HG03521 (cell line): ENCODE results near the gene CREBBP.
"Not testable (repeated sequence)": the region's sequence is repeated elsewhere in the genome, so short reads cannot be mapped to it uniquely, and the experiment has no call there.

Experiments
- ATAC-seq: cut with Tn5 transposase; IDR thresholded peaks from one replicate; pipeline ENCODE4 v1.9.1; 2021; ENCODE audit warnings: mild to moderate bottlenecking, moderate library complexity; ENCODE audit not compliant: unreplicated experiment

CREBBP gene

DNA sequence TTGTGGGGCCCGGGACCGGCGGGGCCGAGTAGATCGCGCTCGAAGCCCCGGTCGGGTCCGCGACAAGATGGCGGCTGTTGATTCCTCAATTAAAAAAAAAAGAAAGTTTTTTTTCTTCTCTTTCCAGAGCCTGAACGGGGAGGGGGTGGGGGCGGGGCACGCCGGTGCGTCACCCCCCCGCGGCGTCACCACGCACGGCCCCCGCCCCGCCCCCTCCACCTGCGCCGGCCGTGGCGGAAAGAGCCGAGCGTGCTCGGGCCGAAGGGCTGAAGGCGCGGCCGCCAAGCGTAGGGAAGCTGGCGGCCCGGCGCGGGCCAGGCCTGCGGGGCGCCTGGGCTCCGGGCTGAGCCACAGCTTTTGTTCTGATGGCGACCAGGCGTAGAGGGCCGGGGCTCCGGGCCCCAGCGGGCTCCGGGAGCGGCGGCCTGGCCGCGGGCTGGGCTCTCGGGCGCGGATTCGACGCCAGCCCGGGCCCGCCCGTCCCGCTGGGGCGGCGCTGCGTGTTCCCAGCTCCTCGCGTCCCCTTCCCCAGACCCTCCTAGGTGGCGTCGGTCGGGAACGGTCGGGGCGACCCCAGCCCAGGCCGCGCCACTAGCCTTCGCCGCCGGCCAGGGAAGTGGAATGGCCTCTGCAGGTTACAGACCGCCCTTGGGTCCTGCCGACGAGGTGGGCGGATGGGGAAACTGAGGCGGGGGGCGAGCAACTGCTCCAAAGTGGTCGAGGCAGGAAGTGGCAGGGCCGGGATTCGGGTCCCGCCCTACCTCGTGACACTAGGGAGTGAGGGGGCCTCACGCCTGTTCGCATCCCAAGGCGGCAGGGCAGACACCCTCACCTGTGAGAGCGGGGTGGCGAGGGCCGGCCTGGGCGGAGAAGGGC, at the start of gene CREBBP:
Gene CREBBP (minus strand): TSS at position 91 of the 876 bp plus-strand sequence. CDS start 797 bp downstream, outside the sequence.
- ATAC-seq, result peak; percentile 75

DNA sequence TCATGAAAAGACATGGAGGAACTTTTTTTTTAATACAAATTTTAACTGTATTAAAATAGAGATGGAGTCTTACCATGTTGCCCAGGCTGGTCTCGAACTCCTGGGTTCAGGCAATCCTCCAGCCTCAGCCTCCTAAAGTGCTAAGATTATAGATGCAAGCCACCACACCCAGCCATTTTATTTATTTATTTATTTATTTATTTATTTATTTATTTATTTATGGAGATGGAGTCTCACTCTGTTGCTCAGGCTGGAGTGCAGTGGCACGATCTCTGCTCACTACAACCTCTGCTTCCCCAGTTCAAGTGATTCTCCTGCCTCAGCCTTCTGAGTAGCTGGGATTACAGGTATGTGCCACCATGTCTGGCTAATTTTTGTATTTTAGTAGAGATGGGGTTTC, 46.6 kb upstream of the CREBBP start:
- not testable (repeated sequence) for ATAC-seq

DNA sequence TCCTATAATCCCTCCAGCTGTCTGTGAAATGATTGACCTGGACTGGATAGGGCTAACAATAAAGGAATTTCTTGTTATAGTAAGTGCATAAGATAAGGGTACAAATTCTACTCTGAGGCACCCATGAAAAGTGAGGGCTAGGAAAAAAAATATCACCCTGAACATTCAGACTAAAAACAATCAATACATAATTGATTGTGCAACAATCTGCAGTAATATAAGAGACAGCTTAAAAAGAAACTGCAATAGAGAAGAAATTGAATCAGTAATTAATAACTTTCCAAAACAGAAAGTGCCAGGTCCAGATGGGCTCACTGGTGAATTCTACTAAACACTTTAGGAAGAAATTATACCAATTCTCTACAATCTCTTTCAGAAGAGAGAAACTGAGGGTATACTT, 44.2 kb upstream of the CREBBP start:
- no peak for ATAC-seq

DNA sequence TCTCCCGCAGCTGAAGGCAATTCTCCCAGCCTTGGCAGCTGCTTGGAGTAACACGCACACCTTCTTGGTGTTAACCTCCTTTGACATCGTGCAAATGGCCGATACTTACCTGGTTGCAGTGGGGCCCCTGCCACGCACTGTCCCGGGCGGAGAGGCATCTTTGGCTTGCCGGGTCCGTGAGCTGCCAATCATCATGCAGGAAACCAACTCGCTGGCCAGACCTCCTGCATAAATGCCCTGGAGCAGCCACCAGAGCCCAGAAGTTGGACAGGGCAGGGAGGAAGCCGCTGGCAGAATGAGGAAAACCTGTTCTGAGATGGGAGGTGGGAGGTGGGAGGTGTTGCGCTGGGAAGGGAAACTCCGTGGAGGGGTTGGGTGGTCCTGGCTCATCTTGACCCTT, 41.7 kb upstream of the CREBBP start:
- no peak for ATAC-seq

DNA sequence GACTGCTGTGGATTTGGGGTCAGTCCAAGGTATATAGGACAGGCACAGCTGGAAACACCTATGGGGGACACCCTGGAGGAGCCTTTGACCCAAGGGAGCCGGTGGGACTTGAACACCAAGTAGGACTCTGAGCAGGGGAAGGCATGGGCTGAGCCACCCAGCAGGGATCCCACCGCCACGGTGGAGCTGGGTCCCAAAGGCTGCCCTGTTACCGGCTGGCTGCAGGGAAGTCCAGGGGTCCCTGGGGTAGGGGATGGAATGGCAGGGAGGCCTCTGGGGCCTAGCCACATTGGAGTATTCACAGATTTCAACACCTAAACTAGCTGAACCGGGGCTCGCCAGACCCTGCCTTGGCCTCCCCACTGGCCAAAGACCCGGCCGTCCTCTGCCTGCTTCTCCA, 39.7 kb upstream of the CREBBP start:
- no peak for ATAC-seq

DNA sequence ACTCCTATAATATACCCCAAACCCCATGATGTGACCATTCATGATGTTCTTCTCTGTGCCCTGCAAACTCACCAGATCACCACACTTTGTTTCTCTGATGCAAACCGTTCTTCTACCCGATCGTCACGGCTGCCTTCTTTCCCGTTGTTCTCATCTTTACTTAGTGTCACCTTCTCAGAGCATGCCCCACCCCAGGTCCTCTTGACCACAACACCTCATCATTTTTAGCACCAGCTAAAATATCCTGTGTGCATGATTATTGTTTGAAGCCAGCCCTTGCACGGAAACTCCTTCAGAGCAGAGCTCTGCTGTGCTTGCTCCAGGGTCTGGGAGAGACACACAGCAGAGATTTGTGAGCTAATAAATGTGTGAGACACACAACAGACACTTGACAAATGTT, 38.9 kb upstream of the CREBBP start:
- ATAC-seq, result no peak

DNA sequence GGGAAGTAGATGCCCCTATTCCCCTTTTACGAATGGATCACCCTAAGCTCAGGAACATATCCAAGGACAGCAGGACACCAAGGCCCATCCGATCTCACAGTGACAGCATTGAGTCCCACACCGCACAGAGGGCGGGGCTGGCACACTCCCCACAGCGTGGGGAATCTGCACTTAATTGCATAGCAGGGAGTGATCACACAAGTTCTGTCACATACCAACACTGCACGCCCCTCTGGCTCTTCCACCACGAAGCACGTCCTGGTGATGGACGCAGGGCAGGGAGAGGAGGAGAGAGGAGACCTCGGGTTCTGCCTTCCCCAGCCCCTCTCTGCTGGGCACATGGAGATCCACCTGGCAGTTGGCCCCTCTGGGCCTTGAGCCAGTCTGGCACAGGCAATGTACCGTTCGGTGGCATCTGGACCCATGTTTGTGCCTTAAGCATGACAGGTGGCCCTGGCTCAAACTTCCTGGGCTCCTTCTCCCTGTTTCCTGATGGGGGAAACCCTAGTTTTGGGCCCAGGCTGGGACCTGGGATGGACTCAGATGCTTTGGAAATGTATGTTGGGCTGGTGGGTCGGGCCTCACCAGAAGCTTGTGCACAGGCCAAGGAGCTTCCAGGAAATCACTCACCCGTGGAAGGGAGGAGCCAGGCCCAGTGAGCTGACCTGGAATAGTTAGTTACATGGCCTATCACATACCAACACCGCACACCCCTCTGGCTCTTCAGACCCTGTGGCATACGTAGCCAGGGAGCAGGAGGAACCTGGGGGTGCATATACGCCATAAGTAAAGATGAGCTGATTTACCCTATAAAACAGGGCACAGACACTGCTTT, 35.1 kb upstream of the CREBBP start:
- ATAC-seq, result no peak

DNA sequence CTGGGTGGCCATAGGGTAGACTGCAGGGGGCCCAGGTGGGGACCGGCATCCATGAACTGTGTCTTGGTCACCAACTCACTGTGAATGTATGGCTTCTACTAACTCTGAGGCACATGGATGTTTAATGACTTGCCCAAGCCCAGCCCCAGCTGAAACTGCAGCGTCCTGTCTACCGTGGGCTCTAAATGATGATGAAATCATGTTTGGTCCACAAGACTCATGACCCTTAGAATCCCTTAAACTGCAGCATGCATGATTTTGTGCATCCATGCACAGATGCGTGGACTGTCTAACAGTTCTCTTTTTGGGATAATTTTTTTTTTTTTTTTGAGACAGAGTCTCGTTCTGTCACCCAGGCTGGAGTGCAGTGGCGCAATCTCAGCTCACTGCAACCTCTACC, 32.4 kb upstream of the CREBBP start:
- ATAC-seq, result no peak

DNA sequence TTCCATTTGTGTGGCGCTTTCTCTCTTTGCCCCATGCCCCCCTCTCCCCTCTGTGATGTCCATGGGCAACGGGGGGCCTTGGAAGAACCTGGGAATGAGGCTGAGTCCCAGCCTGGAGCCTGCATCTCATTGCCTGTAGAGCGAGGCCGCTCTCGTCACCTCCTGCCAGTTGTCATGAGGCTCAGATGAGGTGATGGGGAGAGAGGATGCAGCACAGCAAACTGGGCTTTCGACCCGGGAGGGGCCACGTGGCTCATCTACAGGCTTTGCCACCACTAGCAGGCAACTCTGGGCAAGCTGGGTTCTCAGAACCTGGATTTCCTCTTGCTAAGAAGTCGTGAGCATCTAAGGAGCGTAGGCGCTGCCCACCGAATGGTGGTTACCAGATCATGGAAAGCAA, 31.9 kb upstream of the CREBBP start:
- ATAC-seq, result no peak

DNA sequence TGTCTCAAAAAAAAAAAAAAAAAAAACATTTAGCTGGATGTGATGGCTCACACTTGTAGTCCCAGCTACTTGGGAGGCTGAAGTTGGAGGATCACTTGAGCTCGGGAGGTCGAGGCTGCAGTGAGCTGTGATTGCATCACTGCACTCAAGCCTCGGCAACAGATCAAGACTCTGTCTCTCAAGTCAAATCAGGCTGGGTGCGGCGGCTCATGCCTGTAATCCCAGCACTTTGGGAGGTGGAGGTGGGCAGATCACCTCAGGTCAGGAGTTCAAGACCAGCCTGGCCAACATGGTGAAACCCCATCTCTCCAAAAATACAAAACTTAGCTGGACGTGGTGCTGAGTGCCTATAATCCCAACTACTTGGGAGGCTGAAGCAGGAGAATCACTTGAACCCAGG, 31.2 kb upstream of the CREBBP start:
- ATAC-seq, result not testable (repeated sequence)

DNA sequence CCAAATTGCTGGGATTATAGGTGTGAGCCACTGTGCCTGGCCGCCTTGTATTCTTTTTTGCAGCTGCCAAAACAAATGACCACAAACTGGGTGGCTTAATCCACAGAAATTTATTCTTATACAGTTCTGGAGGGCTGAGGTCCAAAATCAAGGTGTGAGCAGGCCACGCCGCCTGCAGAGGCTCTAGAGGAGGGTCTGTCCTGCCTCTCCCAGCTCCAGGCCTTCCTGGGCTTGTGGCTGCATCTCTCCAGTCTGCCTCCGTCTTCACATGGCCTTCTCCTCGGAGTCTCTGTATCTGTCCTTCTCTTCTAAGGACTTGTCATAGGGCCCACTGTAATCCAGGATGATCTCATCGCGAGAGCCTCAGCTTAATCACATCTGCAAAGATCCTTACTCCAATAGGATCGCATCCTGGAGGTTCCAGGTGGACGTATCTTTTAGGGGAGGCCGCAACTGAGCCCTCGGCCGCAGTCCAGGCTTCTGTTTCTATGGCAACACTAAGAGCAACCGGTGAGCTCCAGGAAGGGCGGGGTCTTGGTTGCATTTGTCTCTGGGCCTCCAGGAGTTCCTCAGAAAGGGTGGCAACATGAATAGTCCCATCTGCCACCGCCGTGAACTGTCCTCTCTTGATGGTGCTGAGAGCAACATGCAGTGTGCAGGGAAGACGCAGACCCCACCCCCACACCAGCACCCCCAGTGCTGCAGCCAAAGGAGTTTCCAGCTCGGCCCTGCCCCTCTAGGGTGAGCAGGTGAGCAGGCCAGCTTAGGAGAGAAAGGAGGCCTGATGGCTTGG, 29.5 kb upstream of the CREBBP start:
- ATAC-seq, result no peak

DNA sequence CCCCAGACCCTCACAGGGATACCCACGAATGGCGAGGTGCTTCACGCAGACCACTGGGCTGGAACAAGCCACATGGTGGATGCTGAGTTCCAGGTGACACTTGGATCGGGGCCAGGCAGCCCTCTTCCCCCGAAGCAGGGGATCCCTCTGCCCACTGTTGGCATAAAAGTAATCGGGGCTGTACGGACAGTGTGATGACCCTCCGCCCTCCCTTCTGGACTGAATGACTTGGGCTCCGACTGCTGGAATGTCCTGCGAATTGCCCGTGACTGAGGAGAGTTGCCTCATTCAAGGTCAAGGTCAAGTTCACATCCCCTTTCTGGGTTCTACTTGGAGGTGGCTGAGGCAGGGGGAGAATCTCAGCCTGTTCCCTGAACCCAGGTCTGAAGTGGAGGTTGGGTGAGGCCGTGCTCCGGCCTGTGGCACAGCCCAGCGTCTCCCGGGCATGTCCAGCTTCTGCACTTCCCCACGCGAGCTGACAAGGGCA, 28.5 kb upstream of the CREBBP start:
- ATAC-seq, result no peak

DNA sequence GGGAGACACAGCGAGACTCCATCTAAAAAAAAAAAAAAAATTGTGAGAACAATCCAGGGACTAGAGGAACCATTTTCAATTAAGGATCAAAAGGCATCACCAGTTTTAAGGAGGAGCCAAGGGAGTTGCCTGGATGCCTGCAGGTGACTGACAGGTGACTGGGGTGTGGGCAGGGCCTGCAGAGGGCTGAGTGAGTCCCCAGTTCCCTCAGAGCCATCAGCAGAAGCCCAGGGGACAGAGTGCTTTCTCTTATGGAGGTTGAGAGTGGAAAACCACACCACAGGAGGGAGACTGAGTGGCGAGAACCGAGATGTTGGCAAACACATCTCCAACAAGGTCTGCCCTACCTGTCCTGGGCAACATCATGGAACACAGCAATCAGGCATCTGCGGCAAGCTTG, 27.1 kb upstream of the CREBBP start:
- ATAC-seq, result no peak

DNA sequence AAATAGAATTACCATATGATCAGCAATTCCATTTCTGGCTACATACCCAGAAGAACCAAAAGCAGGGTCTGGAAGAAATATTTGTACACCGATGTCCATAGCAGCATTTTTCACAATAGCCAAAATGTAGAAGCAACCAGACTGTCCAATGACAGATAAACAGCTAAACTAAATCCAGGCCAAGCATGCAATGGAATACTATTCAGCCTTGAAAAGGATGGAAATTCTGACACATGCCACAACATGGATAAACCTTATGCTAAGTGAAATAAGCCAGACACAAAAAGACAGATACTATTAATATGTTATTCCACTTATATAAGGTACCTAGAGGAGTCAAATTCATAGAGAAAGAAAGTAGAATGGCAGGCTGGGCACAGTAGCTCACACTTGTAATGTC, 25.9 kb upstream of the CREBBP start:
- no peak for ATAC-seq

DNA sequence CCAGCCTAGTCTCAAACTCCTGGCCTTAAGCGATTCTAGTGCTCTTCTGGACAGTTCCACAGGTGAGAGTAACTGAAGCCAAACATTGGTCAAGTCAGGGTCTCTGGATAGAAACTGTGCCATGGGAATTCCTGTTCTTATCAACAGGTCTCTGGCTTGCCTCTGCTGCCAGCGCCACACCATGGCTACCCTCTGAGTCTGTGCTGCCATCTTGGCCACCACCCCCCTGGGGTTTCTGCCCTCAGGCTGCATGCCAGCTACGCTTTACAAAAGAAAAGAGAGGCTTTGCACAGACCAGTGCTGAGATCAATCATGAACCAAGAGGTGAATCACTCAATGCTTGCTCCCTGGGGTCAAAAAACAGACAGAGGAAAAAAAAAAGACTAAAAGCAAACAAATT, 24.4 kb upstream of the CREBBP start:
- ATAC-seq, result no peak

DNA sequence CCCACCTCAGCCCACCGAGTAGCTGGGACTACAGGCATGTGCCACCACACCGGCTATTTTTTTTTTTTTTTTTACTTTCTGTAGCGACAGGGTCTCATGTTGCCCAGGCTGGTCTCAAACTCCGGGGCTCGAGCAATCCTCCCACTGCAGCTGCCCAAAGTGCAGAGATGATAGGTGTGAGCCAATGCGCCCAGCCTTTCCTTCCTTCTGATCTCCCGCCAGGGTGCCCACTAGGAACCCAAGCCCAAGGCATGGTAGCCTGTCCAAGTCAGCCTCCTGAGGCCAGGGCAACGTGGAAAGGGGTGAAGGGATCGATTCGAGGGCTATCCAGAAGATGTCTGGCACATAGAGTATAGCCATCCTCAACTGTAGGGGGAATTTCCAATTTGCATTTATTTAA, 9.6 kb upstream of the CREBBP start:
- ATAC-seq, result no peak

DNA sequence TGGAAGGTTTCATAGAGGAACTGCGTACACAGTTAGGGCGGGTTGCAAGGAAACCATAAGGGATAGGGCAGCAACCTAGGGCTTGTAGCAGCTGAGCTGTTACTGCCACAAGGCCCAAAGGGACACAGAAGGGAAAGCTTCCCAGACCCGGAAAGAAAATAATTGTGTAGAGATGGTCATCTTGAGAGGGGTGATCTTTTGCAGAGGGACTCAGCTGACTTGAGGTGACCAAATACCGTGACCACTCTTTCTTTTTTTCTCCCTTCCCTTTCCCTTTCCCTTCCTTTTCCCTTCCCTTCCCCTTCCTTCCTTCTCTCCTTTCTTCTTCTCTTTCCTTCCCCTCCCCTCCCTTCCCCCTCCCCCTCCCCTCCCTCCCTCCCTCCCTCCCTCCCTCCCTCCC, 8.5 kb upstream of the CREBBP start:
- ATAC-seq, result no peak

DNA sequence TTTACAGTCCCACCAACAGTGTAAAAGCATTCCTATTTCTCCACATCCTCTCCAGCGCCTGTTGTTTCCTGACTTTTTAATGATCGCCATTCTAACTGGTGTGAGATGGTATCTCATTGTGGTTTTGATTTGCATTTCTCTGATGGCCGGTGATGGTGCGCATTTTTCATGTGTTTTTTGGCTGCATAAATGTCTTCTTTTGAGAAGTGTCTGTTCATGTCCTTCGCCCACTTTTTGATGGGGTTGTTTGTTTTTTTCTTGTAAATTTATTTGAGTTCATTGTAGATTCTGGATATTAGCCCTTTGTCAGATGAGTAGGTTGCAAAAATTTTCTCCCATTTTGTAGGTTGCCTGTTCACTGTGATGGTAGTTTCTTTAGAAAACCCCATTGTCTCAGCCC, 5.5 kb upstream of the CREBBP start:
- not testable (repeated sequence) for ATAC-seq

DNA sequence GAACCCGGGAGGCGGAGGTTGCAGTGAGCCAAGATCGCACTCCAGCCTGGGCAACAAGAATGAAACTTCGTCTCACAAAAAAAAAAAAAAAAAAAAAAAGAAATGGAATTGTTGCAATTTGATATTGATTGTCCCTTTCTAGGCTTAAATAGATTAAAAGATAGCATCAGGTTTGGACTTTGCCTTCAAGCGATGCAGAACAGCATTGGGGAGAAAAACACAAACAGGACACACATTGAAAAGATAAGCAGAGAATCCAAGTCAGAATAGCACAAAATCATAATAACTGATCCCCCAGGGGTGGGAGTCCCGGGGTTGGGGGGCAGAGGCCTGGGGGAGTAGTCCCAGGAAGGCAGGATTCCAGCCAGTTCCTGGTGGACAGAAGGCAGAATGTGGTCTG, 3.9 kb upstream of the CREBBP start:
- ATAC-seq, result no peak

DNA sequence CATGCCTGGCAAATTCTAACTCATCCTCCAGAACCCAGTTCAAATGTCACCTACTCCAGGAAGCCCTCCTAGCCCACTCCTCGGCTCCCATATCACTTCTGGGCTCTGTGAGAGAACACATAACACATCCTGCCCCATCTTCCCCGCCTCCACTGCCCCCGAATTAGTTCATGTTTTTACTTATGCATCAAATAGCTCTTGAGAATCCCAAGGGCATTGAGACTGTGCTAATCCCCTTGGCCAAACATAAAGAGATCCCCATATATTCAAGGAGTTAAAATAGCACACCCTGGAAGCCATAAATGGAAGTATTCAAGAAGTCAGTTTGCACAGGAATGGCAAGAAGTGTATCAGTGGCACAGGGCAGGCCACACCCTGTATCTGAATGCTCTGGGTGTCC, 2.0 kb upstream of the CREBBP start:
- no peak for ATAC-seq

DNA sequence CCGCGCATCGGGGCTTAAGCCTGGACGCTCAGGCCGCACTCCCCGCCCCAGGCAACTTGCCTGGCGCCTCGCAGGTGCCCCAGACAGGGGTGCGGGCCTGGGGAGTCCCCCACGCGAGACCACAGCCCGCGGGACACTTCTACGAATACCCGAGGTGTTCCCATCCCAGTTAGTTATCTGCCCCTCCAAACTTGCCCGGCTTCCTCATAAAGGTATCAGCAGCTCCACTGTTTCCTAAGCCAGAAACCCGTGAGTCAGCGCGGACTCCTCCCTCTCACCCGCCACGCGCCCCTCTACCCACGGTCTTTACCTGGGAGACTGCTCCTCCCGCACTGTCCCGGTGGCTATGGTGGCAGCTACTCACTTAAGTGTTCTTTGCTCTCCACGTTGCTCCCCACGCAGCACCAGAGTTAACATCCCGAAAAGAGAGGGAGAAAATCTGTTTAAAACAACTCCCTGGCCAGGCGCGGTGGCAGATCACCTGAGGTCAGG, 1.0 kb upstream of the CREBBP start:
- ATAC-seq, result no peak
